ENCODE data around the gene STXBP6.

DNA sequence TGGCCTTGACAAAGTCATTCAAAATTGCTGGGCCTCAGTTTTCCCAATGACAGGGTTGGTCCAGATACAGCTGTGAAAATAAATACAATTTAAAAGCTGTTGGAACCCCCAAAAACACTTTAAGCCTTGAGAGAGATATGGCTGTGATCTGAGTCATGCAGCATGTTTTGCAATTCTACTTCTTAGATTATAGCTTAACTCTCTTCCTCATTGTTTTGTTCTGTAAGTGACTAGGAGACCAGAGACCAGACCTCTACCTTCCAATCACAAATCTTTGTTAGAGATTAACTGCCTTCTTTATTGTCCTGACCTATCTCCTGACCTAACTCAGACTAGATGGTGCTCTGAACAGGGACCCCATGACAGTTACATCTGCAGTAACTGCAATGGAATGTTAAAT lies 198.1 kb downstream of the STXBP6 start:
- TF ChIP-seq CREB1 (CRISPR knock-in tag; IDR thresholded peaks at IDR 0.05; ENCODE audit: low read depth) (no peak), EZH2phosphoT487 (IDR thresholded peaks at IDR 0.05; ENCODE audit: unreplicated experiment) (no peak), JUNB (IDR thresholded peaks at IDR 0.05; ENCODE audit: unreplicated experiment) (no peak), NANOG (IDR thresholded peaks at IDR 0.05; ENCODE audit: borderline replicate concordance) (no peak), EZH2 (IDR thresholded peaks at IDR 0.05; ENCODE audit: low read depth, unreplicated experiment) (no peak), POLR2AphosphoS5 (IDR thresholded peaks at IDR 0.05; ENCODE audit: low read depth) (no peak)
- TF ChIP-seq, protein P1, sequence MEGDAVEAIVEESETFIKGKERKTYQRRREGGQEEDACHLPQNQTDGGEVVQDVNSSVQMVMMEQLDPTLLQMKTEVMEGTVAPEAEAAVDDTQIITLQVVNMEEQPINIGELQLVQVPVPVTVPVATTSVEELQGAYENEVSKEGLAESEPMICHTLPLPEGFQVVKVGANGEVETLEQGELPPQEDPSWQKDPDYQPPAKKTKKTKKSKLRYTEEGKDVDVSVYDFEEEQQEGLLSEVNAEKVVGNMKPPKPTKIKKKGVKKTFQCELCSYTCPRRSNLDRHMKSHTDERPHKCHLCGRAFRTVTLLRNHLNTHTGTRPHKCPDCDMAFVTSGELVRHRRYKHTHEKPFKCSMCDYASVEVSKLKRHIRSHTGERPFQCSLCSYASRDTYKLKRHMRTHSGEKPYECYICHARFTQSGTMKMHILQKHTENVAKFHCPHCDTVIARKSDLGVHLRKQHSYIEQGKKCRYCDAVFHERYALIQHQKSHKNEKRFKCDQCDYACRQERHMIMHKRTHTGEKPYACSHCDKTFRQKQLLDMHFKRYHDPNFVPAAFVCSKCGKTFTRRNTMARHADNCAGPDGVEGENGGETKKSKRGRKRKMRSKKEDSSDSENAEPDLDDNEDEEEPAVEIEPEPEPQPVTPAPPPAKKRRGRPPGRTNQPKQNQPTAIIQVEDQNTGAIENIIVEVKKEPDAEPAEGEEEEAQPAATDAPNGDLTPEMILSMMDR (conservative IDR thresholded peaks at IDR 0.05; ENCODE audit: low read depth in 2 of 2), result no peak
- TF ChIP-seq, protein P2, sequence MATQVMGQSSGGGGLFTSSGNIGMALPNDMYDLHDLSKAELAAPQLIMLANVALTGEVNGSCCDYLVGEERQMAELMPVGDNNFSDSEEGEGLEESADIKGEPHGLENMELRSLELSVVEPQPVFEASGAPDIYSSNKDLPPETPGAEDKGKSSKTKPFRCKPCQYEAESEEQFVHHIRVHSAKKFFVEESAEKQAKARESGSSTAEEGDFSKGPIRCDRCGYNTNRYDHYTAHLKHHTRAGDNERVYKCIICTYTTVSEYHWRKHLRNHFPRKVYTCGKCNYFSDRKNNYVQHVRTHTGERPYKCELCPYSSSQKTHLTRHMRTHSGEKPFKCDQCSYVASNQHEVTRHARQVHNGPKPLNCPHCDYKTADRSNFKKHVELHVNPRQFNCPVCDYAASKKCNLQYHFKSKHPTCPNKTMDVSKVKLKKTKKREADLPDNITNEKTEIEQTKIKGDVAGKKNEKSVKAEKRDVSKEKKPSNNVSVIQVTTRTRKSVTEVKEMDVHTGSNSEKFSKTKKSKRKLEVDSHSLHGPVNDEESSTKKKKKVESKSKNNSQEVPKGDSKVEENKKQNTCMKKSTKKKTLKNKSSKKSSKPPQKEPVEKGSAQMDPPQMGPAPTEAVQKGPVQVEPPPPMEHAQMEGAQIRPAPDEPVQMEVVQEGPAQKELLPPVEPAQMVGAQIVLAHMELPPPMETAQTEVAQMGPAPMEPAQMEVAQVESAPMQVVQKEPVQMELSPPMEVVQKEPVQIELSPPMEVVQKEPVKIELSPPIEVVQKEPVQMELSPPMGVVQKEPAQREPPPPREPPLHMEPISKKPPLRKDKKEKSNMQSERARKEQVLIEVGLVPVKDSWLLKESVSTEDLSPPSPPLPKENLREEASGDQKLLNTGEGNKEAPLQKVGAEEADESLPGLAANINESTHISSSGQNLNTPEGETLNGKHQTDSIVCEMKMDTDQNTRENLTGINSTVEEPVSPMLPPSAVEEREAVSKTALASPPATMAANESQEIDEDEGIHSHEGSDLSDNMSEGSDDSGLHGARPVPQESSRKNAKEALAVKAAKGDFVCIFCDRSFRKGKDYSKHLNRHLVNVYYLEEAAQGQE (IDR thresholded peaks at IDR 0.05; ENCODE audit: unreplicated experiment), result no peak

Measured in GM23338 (cell line).